Measurements from ENCODE around the gene ARHGEF25.
"Not testable (repeated sequence)": the region's sequence is repeated elsewhere in the genome, so short reads cannot be mapped to it uniquely, and the experiment has no call there.

The ARHGEF25 gene

GRCh38 chr12:57638096-57638495 lies 26.9 kb downstream of the ARHGEF25 start:
- no peak for DNase-seq (ENCODE audit: low spot score)

- no peak for DNase-seq (ENCODE audit: low spot score)
These were observed 29.2 kb downstream of the ARHGEF25 start for GRCh38 chr12:57640175-57641042.

GRCh38 chr12:57641699-57642442 lies 30.6 kb downstream of the ARHGEF25 start:
- no peak for DNase-seq (ENCODE audit: low spot score)

- not testable (repeated sequence) for DNase-seq (ENCODE audit: low spot score)
These were observed 34.9 kb downstream of the ARHGEF25 start for GRCh38 chr12:57645990-57646658.

GRCh38 chr12:57646659-57647049 lies 35.4 kb downstream of the ARHGEF25 start:
- not testable (repeated sequence) for DNase-seq (ENCODE audit: low spot score)

- no peak for DNase-seq (ENCODE audit: low spot score)
These were observed 42.8 kb downstream of the ARHGEF25 start for GRCh38 chr12:57654042-57654441.

- no peak for DNase-seq (ENCODE audit: low spot score)
These were observed 44.5 kb downstream of the ARHGEF25 start for GRCh38 chr12:57655541-57656240.

GRCh38 chr12:57656408-57656807 lies 45.2 kb downstream of the ARHGEF25 start:
- DNase-seq (ENCODE audit: low spot score) = not testable (repeated sequence)

- no peak for DNase-seq (ENCODE audit: low spot score)
These were observed 46.5 kb downstream of the ARHGEF25 start for GRCh38 chr12:57657744-57658143.

- DNase-seq (ENCODE audit: low spot score) = no peak
These were observed 47.7 kb downstream of the ARHGEF25 start for GRCh38 chr12:57658890-57659289.

- DNase-seq (ENCODE audit: low spot score) = no peak
These were observed 50.1 kb downstream of the ARHGEF25 start for GRCh38 chr12:57661376-57661775.

- not testable (repeated sequence) for DNase-seq (ENCODE audit: low spot score)
These were observed 54.0 kb downstream of the ARHGEF25 start for GRCh38 chr12:57665066-57665820.

Data from GM03348 (cell line).